B cell (primary cell): Measurements from ENCODE around the gene SLC26A8.

Experiments used
- CTCF ChIP-seq: fragments of 200-600 bp; IDR thresholded peaks from one replicate; pipeline ENCODE4 v1.8.0; 2022; ENCODE audit warnings: antibody characterized with exemption, mild to moderate bottlenecking
- EZH2 ChIP-seq: IDR thresholded peaks from 2 replicates; pipeline ENCODE4 v1.6.1; 2012; ENCODE audit warnings: borderline replicate concordance, low read depth, mild to moderate bottlenecking, moderate library complexity, low read length; ENCODE audit not compliant: insufficient read depth, poor library complexity, severe bottlenecking

GRCh38 chr6:35993150-35993549 lies 31.3 kb downstream of the SLC26A8 start:
- TF ChIP-seq CTCF (no peak), EZH2 (no peak)
